ENCODE data around the gene C22orf39. TPM values are rescaled to one million over a fixed set of nuclear protein-coding genes. Genes with fewer than 3 reads are reported as not detected.

Gene C22orf39
- total RNA-seq, 1 donor from 2014 or later = 29.2 TPM

- peaks cover 11 to 25% (median 15%) of the 10 kb centered on the region in 3 donors for H3K4me1 ChIP-seq (ENCODE audit: control insufficient read depth in 3 of 3, insufficient read depth in 3 of 3, low read length in 3 of 3)
- H3K36me3 ChIP-seq (ENCODE audit: control insufficient read depth in 3 of 3, insufficient read depth in 3 of 3, low read length in 3 of 3) = no peaks in the 10 kb centered on the region
- no peak overlapping the region for H3K27ac ChIP-seq (ENCODE audit: low read depth, low read length)
Measured at GRCh38 chr22:19419464-19420178, 27.9 kb downstream of the C22orf39 start.

GRCh38 chr22:19419086-19419463 lies 28.4 kb downstream of the C22orf39 start:
- no peaks in the 10 kb centered on the region for H3K27me3 ChIP-seq (ENCODE audit: control insufficient read depth in 3 of 3, insufficient read depth in 3 of 3, low read length in 3 of 3)
- H3K9ac ChIP-seq (ENCODE audit: low read depth in 1 of 3, low read length in 3 of 3) = no peak overlapping the region
- H3K27ac ChIP-seq (ENCODE audit: low read depth, low read length) = no peak overlapping the region
- no peaks in the 10 kb centered on the region for H3K9me3 ChIP-seq (ENCODE audit: control insufficient read depth in 3 of 3, low read length in 3 of 3)
- no peaks in the 10 kb centered on the region for H3K36me3 ChIP-seq (ENCODE audit: control insufficient read depth in 3 of 3, insufficient read depth in 3 of 3, low read length in 3 of 3)
- peaks cover 7 to 27% (median 15%) of the 10 kb centered on the region in 3 donors for H3K4me1 ChIP-seq (ENCODE audit: control insufficient read depth in 3 of 3, insufficient read depth in 3 of 3, low read length in 3 of 3)
- no peak overlapping the region for H3K4me3 ChIP-seq (ENCODE audit: low read length in 3 of 3)

More at GRCh38 chr22:19419464-19420178, 27.9 kb downstream of the C22orf39 start:
- Histone ChIP-seq H3K9me3 (ENCODE audit: control insufficient read depth in 3 of 3, low read length in 3 of 3) (no peaks in the 10 kb centered on the region), H3K4me3 (ENCODE audit: low read length in 3 of 3) (no peak overlapping the region), H3K27me3 (ENCODE audit: control insufficient read depth in 3 of 3, insufficient read depth in 3 of 3, low read length in 3 of 3) (no peaks in the 10 kb centered on the region), H3K9ac (ENCODE audit: low read depth in 1 of 3, low read length in 3 of 3) (no peak overlapping the region)

GRCh38 chr22:19412923-19413322 lies 34.6 kb downstream of the C22orf39 start:
- H3K27ac ChIP-seq (ENCODE audit: low read depth, low read length) = no peak overlapping the region
- H3K9ac ChIP-seq (ENCODE audit: low read depth in 1 of 3, low read length in 3 of 3) = no peak overlapping the region
- peaks cover 5 to 21% (median 14%) of the 10 kb centered on the region in 3 donors for H3K4me1 ChIP-seq (ENCODE audit: control insufficient read depth in 3 of 3, insufficient read depth in 3 of 3, low read length in 3 of 3)
- H3K36me3 ChIP-seq (ENCODE audit: control insufficient read depth in 3 of 3, insufficient read depth in 3 of 3, low read length in 3 of 3) = peaks cover 9 to 16% (median 10%) of the 10 kb centered on the region in 3 donors
- no peaks in the 10 kb centered on the region for H3K27me3 ChIP-seq (ENCODE audit: control insufficient read depth in 3 of 3, insufficient read depth in 3 of 3, low read length in 3 of 3)
- H3K4me3 ChIP-seq (ENCODE audit: low read length in 3 of 3) = no peak overlapping the region
- H3K9me3 ChIP-seq (ENCODE audit: control insufficient read depth in 3 of 3, low read length in 3 of 3) = no peaks in the 10 kb centered on the region

GRCh38 chr22:19412478-19412877 lies 35.0 kb downstream of the C22orf39 start:
- no peak overlapping the region for H3K9ac ChIP-seq (ENCODE audit: low read depth in 1 of 3, low read length in 3 of 3)
- peaks cover 12 to 20% (median 14%) of the 10 kb centered on the region in 3 donors for H3K36me3 ChIP-seq (ENCODE audit: control insufficient read depth in 3 of 3, insufficient read depth in 3 of 3, low read length in 3 of 3)
- H3K9me3 ChIP-seq (ENCODE audit: control insufficient read depth in 3 of 3, low read length in 3 of 3) = no peaks in the 10 kb centered on the region
- H3K4me3 ChIP-seq (ENCODE audit: low read length in 3 of 3) = no peak overlapping the region
- H3K27ac ChIP-seq (ENCODE audit: low read depth, low read length) = no peak overlapping the region
- H3K27me3 ChIP-seq (ENCODE audit: control insufficient read depth in 3 of 3, insufficient read depth in 3 of 3, low read length in 3 of 3) = no peaks in the 10 kb centered on the region
- peaks cover 5 to 21% (median 14%) of the 10 kb centered on the region in 3 donors for H3K4me1 ChIP-seq (ENCODE audit: control insufficient read depth in 3 of 3, insufficient read depth in 3 of 3, low read length in 3 of 3)

GRCh38 chr22:19411690-19412045 lies 35.8 kb downstream of the C22orf39 start:
- peaks cover 16 to 24% (median 18%) of the 10 kb centered on the region in 3 donors for H3K36me3 ChIP-seq (ENCODE audit: control insufficient read depth in 3 of 3, insufficient read depth in 3 of 3, low read length in 3 of 3)
- H3K27ac ChIP-seq (ENCODE audit: low read depth, low read length) = no peak overlapping the region
- no peaks in the 10 kb centered on the region for H3K27me3 ChIP-seq (ENCODE audit: control insufficient read depth in 3 of 3, insufficient read depth in 3 of 3, low read length in 3 of 3)
- H3K4me3 ChIP-seq (ENCODE audit: low read length in 3 of 3) = no peak overlapping the region
- no peaks in the 10 kb centered on the region for H3K9me3 ChIP-seq (ENCODE audit: control insufficient read depth in 3 of 3, low read length in 3 of 3)
- peaks cover 5 to 21% (median 14%) of the 10 kb centered on the region in 3 donors for H3K4me1 ChIP-seq (ENCODE audit: control insufficient read depth in 3 of 3, insufficient read depth in 3 of 3, low read length in 3 of 3)
- H3K9ac ChIP-seq (ENCODE audit: low read depth in 1 of 3, low read length in 3 of 3) = no peak overlapping the region

- Histone ChIP-seq H3K4me1 (ENCODE audit: control insufficient read depth in 3 of 3, insufficient read depth in 3 of 3, low read length in 3 of 3) (peaks cover 5 to 21% (median 14%) of the 10 kb centered on the region in 3 donors), H3K4me3 (ENCODE audit: low read length in 3 of 3) (no peak overlapping the region), H3K9me3 (ENCODE audit: control insufficient read depth in 3 of 3, low read length in 3 of 3) (no peaks in the 10 kb centered on the region), H3K36me3 (ENCODE audit: control insufficient read depth in 3 of 3, insufficient read depth in 3 of 3, low read length in 3 of 3) (peaks cover 21 to 30% (median 22%) of the 10 kb centered on the region in 3 donors), H3K27ac (ENCODE audit: low read depth, low read length) (no peak overlapping the region), H3K9ac (ENCODE audit: low read depth in 1 of 3, low read length in 3 of 3) (no peak overlapping the region), H3K27me3 (ENCODE audit: control insufficient read depth in 3 of 3, insufficient read depth in 3 of 3, low read length in 3 of 3) (no peaks in the 10 kb centered on the region)
Measured at GRCh38 chr22:19410941-19411689, 36.4 kb downstream of the C22orf39 start.

GRCh38 chr22:19407649-19408606 lies 39.6 kb downstream of the C22orf39 start:
- no peak overlapping the region for H3K9ac ChIP-seq (ENCODE audit: low read depth in 1 of 3, low read length in 3 of 3)
- H3K27ac ChIP-seq (ENCODE audit: low read depth, low read length) = no peak overlapping the region
- H3K4me3 ChIP-seq (ENCODE audit: low read length in 3 of 3) = no peak overlapping the region
- H3K27me3 ChIP-seq (ENCODE audit: control insufficient read depth in 3 of 3, insufficient read depth in 3 of 3, low read length in 3 of 3) = no peaks in the 10 kb centered on the region
- H3K9me3 ChIP-seq (ENCODE audit: control insufficient read depth in 3 of 3, low read length in 3 of 3) = no peaks in the 10 kb centered on the region
- H3K36me3 ChIP-seq (ENCODE audit: control insufficient read depth in 3 of 3, insufficient read depth in 3 of 3, low read length in 3 of 3) = peaks cover 31 to 45% (median 39%) of the 10 kb centered on the region in 3 donors
- H3K4me1 ChIP-seq (ENCODE audit: control insufficient read depth in 3 of 3, insufficient read depth in 3 of 3, low read length in 3 of 3) = peaks cover 5 to 14% (median 14%) of the 10 kb centered on the region in 3 donors

- no peaks in the 10 kb centered on the region for H3K27me3 ChIP-seq (ENCODE audit: control insufficient read depth in 3 of 3, insufficient read depth in 3 of 3, low read length in 3 of 3)
- H3K4me1 ChIP-seq (ENCODE audit: control insufficient read depth in 3 of 3, insufficient read depth in 3 of 3, low read length in 3 of 3) = peaks cover 5 to 13% (median 11%) of the 10 kb centered on the region in 3 donors
- H3K9me3 ChIP-seq (ENCODE audit: control insufficient read depth in 3 of 3, low read length in 3 of 3) = no peaks in the 10 kb centered on the region
- H3K9ac ChIP-seq (ENCODE audit: low read depth in 1 of 3, low read length in 3 of 3) = no peak overlapping the region
- peaks cover 31 to 45% (median 39%) of the 10 kb centered on the region in 3 donors for H3K36me3 ChIP-seq (ENCODE audit: control insufficient read depth in 3 of 3, insufficient read depth in 3 of 3, low read length in 3 of 3)
- no peak overlapping the region for H3K27ac ChIP-seq (ENCODE audit: low read depth, low read length)
- no peak overlapping the region for H3K4me3 ChIP-seq (ENCODE audit: low read length in 3 of 3)
Measured at GRCh38 chr22:19406846-19407245, 40.7 kb downstream of the C22orf39 start.

GRCh38 chr22:19406281-19406811 lies 41.2 kb downstream of the C22orf39 start:
- no peak overlapping the region for H3K27ac ChIP-seq (ENCODE audit: low read depth, low read length)
- peaks cover 33 to 47% (median 42%) of the 10 kb centered on the region in 3 donors for H3K36me3 ChIP-seq (ENCODE audit: control insufficient read depth in 3 of 3, insufficient read depth in 3 of 3, low read length in 3 of 3)

More at GRCh38 chr22:19406281-19406811, 41.2 kb downstream of the C22orf39 start:
- H3K4me3 ChIP-seq (ENCODE audit: low read length in 3 of 3) = no peak overlapping the region
- H3K9me3 ChIP-seq (ENCODE audit: control insufficient read depth in 3 of 3, low read length in 3 of 3) = no peaks in the 10 kb centered on the region
- H3K27me3 ChIP-seq (ENCODE audit: control insufficient read depth in 3 of 3, insufficient read depth in 3 of 3, low read length in 3 of 3) = no peaks in the 10 kb centered on the region
- no peak overlapping the region for H3K9ac ChIP-seq (ENCODE audit: low read depth in 1 of 3, low read length in 3 of 3)
- peaks cover 3 to 8% (median 6%) of the 10 kb centered on the region in 3 donors for H3K4me1 ChIP-seq (ENCODE audit: control insufficient read depth in 3 of 3, insufficient read depth in 3 of 3, low read length in 3 of 3)
